ENCODE data around the gene NSRP1.

- TF ChIP-seq CTCF (IDR thresholded peaks at IDR 0.05): no peak
- no peak for TF ChIP-seq POLR2A (IDR thresholded peaks at IDR 0.05)
These were observed 31.8 kb upstream of the NSRP1 start for GRCh38 chr17:30084788-30085187.
